NCI-H2029 (cell line): ENCODE measurements around the gene NDOR1.

ENCODE experiments used
- DNase-seq: peaks from one replicate; lab custom pipeline; 2025; lab: John Stamatoyannopoulos, UW

NDOR1 gene

DNA sequence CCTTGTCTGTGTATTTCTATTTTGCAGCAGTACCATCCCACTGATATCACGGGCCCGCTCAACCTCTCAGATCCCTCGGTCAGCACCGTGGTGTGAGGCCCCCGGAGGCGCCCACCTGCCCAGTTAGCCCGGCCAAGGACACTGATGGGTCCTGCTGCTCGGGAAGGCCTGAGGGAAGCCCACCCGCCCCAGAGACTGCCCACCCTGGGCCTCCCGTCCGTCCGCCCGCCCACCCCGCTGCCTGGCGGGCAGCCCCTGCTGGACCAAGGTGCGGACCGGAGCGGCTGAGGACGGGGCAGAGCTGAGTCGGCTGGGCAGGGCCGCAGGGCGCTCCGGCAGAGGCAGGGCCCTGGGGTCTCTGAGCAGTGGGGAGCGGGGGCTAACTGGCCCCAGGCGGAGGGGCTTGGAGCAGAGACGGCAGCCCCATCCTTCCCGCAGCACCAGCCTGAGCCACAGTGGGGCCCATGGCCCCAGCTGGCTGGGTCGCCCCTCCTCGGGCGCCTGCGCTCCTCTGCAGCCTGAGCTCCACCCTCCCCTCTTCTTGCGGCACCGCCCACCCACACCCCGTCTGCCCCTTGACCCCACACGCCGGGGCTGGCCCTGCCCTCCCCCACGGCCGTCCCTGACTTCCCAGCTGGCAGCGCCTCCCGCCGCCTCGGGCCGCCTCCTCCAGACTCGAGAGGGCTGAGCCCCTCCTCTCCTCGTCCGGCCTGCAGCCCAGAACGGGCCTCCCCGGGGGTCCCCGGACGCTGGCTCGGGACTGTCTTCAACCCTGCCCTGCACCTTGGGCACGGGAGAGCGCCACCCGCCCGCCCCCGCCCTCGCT is 37.5 kb upstream of the NDOR1 start:
- DNase-seq, result peak; percentile 12

DNA sequence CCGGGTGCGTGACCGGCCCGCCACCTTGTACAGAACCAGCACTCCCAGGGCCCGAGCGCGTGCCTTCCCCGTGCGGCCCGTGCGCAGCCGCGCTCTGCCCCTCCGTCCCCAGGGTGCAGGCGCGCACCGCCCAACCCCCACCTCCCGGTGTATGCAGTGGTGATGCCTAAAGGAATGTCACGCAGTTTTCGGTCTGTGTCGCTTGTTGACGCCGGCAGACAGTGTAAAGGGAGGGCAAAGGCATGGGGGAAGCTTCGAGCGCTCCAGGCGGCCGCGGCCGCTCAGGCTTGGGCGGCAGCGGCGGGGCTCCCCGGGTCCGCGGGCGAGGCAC is 37.0 kb upstream of the NDOR1 start:
- no peak for DNase-seq

DNA sequence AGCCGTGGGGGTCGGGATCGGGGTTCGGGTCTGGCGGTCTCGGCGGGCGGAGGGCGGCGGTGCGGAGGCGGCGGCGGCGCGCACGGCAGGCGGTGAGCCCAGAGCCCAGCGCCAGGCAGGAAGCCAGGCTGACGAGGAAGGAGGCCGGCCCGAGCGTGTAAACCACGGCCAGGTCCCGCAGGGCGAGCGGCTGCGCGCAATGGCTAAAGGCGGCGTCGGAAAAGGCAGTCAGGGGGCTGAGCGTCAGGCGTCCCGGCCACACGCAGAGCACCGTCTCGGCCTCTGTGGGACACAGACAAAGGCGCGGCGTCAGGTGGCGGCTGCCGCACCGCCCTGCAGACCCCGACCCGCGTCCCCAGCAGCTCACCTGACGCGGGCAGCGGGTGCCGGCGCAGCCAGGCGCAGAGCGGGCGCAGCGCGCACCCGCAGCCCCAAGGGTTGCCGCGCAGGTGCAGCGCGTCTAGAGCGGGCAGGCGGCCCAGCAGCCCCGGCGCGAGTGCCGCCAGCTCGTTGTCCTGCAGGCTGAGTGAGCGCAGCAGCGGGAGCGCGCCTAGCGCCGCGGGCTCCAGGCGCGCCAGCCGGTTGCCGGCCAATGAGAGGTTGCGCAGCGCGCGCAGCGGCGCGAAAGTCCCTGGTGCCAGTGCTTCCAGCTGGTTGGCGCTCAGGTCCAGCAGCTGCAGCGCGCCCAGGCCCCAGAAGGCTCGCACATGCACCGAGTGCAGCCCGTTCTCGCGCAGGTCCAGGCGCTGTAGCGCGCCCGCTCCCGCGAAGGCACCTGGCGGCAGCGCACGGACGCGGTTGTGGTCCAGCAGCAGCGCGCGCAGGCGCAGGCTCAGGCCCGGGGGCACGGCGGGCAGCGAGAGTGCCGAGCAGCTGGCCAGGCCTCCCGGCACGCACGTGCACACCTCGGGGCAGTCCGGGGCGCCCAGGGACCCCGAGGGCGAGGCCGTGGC is 36.3 kb upstream of the NDOR1 start:
- peak; percentile 78 for DNase-seq

DNA sequence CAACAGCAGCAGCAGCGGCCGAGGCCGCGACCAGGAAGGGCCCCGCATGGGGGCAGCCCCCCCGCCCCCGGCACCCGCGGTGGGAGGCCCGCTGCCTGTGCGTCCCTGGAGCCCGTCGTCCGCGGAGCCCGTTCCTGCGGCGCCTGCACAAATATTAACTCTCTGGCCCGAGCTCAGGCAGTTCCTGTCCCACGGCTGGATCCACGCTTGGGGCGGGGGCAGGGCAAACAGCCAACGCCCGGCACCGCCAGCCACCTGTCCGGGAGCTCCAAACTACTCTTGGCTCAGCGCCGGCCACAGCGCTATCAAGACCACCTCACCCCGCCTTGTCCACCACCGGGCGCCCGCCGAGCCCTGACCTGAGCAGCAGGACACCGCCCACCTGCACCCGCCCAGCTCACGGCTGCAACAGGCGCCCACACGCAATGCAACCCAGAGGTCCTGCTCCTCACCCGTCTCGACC is 35.6 kb upstream of the NDOR1 start, which contains the start of gene LRRC26:
TSS of gene LRRC26 (minus strand) at position 156 of the 463 bp plus-strand sequence. CDS start at position 48, 108 bp downstream.
- no peak for DNase-seq

DNA sequence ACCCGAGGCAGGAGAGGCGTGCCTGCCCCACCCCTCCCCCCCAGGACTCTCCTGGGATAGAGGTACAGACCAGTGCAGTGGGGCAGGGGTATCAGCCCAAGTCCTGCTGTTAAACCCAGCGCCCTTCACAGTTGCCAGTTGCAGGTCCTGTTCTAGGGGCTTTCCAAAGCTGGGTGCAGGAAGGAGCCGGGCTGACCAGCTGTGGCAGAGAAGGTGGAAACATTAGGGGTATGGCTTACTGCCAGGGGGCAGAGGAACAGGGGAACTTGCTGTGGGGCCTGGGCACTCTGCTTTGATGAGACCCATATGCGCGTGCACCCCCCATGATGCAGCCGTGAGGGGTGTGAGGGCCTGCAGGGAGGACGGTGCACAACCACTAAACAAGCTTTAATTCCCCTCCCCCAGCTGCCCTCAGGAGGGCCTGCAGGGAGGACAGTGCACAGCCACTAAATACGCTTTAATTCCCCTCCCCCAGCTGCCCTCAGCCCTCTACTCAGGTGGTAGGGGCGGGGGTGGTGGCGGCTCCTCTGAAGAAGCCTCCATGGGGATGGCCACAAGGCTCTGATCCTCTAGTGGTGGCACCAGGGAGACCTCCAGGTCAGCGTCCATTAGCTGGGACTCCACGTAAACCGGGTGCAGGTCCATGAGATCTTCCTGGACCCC is 34.9 kb upstream of the NDOR1 start:
- DNase-seq, result no peak

DNA sequence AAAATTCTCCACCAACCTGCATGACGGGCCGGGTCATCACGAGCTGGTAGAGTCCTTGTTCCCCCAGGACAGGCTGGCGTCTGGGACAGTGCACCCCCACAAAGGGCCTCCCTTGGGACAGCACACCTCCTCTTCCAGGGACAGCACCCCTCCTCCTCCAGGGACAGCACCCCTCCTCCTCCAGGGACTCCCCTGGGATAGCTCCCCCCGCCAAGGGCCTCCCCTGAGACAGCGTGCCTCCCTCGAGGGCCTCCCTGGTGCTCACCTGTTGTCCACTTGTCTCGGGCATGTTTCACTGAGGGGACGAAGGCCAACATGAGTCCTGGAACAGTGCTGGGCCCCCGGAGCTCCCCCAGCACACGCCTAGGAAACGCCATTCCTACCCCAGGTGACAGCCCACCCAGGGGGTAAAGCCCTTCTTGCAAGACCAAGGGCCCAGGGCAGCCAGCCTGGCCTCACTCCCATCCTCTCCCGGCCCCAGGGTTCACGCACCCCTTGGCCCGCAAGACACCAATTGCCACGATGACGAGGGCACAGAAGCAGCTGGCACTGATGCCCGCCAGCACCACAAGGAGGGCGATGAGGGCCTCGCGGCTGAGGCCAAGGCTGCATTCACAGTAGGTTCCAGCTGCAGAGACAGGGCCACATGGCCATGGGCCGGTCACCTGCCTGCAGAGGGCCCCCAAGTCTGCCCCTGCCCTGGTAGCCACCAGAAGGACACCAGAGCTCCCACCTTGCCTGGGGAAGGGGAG is 34.2 kb upstream of the NDOR1 start:
- DNase-seq, result no peak

DNA sequence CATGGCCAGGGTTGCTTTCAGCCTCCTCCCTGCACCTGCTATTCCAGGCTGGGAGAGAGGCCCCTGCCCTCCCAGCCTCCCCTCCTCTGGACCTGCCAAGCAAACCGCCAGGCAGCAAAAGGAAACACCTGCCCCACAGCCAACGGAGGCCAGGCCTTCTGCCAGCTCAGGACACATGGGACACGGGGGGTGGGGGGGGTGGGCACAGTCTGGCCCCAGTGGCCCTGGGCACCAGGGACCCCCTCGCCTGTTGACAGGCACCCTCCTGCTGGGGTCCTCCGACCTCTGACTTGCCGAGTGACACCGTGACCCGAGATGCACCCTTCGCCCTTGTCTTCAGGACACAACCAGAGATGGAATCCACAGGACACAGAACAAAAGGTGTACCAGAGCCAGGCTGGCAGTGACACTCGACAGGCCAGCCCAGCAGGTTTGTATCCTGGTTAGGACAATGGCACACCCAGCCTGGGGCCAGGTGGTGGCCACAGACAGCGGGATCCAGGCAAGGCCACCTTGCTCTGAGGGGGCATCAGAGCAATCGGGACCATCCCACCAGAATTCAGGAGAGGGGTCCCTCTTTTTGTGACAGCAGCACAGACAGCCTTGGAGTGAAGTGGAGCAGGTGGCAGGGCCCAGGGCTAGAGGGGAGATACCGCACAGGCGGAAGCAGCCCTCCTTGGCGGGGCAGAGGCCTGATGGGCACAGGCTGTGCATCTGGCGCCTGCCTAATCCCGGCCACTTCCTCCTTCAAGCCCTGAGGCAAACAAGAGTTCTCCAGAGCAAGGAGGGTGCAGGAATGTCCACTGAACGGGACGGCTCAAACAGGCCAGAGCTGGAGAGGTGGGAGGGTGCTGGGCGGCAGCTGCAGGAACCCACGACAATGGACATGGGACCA is 32.4 kb upstream of the NDOR1 start:
- peak; percentile 38 for DNase-seq

DNA sequence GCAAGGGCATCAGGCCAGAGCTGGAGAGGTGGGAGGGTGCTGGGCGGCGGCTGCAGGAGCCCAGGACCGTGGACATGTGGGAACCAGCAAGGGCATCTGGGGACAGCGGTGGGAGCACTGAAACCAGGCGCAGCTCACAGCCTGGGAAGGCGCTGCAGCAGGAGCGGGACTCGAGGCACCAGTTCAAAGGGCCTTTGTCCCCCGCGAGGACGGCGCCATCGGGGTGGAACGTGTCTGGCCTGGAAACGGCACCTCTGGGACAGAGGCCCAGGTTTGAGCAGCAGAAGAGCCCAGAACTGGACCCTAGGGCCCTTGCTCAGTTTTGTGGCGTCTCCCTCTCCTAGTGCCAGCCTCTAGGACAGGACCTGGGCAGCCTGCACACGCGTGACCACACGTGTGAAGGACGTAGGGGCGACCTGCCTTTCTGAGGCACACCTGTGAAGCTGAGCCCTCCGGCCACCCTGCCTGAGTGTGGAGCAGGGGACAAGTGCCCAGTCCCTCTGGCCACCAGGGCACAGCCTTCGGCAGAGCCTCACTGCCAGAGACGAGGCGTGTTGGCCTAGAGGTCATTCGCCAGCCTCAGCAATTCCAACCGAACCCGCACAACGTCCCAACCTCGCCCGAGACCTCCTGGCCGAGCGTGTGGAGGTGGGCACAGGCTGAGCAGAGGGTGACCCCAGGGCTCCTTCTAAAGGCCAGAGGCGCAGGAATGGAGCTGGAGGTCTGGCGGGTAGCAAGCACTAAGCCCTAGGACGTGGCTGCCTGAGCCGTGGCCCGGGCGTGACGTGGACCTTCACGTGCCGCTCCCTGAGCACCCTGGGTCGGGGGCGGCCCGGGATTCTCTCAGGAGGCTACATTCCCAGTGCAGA is 31.5 kb upstream of the NDOR1 start:
- no peak for DNase-seq

DNA sequence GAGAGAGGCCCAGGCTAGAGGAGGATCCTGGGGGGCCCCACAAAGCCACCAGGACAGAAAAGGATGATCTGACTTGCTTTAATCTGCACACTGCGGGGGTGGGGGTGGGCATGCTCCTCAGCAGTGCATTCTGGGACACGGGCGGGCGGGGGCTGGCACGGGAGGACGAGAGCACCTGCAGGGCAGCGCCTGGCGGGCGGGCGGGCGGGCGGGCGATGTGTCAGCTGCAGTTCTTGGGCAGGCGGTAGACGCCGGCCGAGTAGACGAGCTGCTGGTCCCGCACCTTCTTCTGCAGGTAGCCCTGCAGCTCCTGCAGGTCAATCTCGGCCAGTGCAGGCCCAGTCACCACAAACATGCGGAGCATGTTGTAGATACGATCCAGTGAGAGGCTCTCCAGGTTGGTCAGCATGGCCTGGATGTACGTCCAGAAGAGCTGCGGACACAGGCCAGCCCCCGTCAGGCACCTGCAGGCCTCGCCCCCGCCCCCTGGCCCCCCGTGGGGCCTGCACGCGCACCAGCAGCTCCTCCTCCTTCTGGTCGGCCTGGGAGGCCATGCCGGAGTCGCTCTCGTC is 30.7 kb upstream of the NDOR1 start:
- DNase-seq, result no peak

DNA sequence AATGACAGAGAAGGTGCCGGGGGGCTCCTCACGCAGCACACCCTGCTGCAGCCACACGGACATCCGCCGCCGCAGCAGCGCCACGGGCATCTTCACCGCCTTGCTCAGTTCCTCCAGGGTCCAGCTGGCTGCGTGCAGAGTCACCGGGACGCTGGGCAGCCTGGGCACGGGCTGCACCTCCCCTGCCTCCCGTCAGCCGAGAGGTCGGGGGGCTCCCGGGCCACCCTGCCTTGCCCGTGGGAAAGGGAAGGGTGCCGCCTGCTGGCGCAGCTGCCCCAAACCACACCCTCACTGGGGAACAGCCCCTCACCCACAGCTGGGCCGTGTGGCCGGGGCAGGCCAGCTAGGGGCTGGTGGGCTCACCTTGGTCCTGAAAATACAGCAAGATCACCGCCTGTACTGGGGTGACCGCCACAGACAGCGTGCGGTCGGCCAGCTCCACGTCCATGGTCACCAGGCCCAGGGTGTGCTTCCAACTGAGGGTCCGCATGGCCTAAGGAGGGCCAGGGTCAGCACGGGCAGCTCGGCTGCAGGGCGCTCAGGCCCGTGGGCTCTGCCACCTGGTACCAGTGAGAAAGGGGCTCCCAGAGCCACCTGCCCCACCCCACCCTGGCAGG is 30.0 kb upstream of the NDOR1 start:
- no peak for DNase-seq

DNA sequence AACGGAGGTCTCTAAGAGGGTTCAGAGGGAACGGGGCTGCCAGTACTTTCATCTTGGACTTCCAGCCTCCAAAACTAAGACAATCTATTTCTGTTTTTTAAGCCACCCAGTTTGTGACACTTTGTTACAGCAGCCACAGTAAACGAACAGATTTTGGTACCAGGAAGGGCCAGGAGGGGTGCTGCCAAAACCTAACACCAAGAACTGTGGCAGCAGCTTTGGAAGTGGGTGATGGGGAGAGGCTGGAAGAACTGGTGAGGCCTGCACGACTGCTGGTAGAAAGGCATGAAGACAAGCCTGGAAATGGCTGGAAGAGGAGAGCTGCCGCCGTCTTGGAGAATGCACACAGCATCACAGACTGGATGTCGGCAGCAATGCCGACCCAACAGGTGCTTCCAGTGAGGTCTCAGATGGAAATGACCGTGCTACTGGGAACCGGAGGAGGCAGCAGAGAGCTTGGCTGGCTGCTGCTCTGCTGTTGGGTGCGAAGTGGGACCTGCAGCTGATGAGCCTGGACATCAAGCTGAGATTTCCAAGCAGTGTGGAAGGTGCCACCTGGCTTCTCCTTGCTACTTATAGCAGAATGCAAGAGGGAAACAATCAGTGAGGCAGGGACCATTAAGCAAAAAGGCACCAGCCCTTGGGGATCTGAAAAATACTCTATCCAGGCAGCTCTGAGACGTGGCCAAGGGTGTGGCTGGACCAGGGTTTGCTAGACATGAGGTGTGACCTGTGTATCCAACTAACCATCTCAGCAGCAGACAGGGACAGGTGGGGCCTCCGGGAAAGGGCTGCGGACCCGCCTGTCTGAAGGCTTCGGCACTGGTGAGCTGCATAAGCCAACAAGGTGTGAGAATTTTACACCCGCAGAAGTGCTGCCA is 29.0 kb upstream of the NDOR1 start:
- peak; percentile 18 for DNase-seq

DNA sequence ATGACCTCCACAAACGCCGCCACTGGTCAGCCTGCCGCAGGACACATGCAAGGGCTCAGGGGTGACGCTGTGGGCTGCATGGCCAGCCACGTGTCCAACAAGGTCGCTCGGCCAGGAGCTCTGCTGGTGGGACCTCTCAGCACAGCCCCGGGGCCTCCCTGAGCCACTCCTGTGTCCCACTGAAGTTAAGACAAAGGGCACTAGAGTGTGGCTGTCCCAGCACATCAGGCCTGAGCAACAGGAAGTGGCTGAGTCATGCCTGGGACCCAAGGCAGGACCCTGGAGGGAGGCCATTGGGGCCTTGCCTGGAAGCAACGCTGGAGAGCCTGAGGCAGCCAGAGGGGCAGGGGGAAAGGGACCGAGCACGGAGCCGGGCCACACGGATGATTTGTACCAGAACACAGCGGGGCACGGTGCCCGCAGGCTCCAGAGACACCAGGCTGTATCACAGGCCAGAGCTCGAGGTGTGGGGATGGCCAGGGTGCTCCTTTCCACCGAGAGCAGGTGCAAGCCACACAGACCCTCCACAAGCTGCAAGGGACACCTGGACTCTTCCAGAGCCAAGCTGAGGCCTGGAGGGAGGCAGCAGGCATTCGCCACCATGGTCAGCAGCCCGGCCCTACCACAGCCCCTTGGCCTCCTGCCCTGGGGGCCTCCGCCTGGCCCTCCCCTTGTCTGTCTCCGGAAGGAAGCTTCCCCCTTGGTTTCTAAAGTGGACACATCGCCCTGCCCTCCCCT is 27.1 kb upstream of the NDOR1 start:
- DNase-seq, result no peak

DNA sequence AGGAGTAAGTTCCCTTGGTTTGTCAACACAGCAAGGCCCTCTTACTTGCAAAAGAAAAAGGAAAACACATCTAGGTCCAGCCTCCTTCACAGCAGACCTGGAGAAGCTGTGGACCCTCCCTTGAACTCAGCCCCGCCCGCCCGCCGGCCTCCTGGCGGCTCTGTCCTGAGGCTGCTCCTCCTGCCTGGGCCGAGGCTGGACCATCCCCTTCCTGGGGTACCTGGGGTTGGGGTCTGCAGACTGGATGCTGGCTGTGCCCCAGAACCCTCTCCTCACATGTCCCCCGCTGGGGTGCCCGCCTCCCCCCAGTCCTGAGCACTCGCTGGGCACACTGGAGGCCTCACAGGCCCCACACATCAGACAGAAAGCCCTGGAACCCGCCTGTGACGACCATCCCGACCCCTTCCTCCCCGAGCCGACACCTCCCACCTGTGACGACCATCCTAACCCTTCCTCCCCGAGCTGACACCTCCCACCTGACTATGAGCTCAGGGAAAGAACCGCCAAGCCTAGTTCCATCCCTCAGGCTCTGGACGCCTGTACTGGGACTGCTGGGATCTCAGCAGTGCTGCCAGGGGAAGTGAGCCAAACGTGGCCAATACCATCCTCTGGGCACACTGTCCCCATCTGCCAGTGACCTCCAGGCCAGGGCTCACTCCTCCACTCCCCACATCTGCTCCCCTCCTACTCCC is 26.4 kb upstream of the NDOR1 start:
- no peak for DNase-seq

DNA sequence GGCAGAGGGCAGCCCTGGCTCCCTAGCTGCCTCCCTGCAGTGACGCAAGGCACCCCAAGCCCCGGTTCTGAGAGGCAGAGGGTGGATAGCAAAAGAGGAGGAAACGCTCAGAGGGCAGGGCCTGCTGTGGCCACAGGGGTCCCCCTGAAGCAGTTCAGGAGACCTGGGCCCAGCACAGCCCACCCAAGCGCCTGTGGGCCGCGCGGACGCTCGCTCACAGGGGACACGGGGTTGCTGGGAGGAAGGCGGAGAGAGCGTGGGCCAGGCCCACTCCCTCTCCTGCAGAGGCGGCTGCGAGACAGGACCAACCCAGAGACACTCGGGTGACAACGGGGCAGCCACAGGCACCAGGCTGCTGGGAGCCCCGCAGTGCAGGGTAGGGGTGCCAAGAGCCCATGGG is 25.7 kb upstream of the NDOR1 start:
- DNase-seq, result no peak

DNA sequence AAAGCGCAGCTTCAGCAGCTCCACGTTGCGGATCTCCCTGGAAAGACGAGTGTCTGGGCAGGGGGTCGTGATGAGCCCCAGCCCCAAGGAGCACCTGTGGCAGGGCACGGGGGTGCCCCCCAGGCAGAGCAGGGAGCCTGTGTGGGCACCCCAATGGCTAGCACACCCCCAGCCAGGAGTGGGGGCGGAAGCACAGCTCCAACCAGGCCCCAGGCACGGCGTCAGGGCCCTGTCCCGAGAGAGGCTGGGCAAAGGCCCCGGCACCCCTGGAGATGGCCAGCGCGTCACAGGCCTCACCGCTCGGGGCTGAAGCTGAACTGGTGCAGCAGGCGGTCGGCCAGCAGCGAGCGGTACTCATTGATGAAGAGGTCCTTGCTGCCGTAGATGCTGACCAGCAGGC is 25.0 kb upstream of the NDOR1 start:
- DNase-seq, result no peak

DNA sequence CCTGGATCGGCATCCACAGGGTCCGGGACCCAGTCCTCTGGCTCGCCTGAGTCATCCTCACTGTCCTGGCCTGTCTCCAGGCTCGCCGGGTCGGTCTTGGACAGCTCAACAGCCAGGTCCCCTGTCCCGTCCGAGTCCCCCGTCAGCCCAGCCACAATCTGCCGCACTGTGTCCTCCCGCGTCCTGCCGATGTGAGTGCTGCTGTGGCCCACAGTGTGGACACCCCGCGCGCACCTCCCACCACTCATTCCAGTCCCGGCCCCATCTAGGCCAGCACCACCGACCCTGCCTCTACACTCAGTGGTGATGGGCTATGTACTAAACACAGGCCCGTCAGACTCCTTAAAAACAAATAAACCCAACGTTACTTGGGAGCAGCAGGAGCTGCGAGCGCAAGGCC is 23.8 kb upstream of the NDOR1 start:
- DNase-seq, result no peak

DNA sequence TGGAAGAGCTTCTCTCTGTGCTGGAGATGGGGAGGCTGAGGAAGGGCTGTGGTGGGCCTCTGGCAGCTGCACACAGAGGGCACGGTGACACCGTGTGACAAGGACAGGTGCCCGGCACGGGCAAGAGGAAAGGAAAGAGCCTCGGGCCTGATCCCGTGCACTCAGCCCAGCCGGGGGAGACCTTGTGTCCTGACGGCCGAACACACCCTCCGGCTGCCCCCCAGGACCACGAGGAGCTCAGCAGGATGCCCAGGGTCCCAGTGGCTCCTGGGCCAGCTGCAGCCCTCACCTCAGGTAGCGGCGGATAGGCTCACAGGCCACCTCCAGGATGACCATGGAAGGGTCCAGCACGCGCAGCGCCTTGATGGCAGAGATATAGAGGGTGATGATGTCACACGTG is 22.7 kb upstream of the NDOR1 start:
- DNase-seq, result no peak
